Measurements from ENCODE around the gene KIF11. TPM values are rescaled to one million over a fixed set of nuclear protein-coding genes. Genes with fewer than 3 reads are reported as not detected.
A peak's percentile ranks its signal among the peaks of the same experiment; 100 is the strongest.

KIF11 gene
- total and polyA plus RNA-seq, 2 of the 13 experiments (the other 11 are each of a cell fraction or from before 2014, with no cell fraction given) = 8.7 to 38.4 TPM

GRCh38 chr10:92591550-92592022 is 1.3 kb upstream of the KIF11 start (continued):
- TF ChIP-seq ZNF503 (CRISPR knock-in tag; IDR thresholded peaks at IDR 0.05) = 0 out of 2 replicates have a peak, but pooled peaks have one; percentile 53
- peak; percentile 86 for TF ChIP-seq TAF1 (CRISPR knock-in tag; IDR thresholded peaks at IDR 0.05)
- no peak for TF ChIP-seq ELK4 (CRISPR knock-in tag; IDR thresholded peaks at IDR 0.05; ENCODE audit: borderline replicate concordance)
- no peak for TF ChIP-seq CHCHD3 (CRISPR knock-in tag; IDR thresholded peaks at IDR 0.05)
- peak; percentile 77 for TF ChIP-seq ZHX2 (IDR thresholded peaks at IDR 0.05; ENCODE audit: low read depth)
- no peak; the same call in 1 of the 2 replicates for TF ChIP-seq ZHX2 (CRISPR knock-in tag; IDR thresholded peaks at IDR 0.05; ENCODE audit: borderline replicate concordance)
- no peak; the same call in 1 of the 2 replicates for TF ChIP-seq ZBTB38 (CRISPR knock-in tag; IDR thresholded peaks at IDR 0.05)
- peak; percentile 77; the same call in 1 of the 2 replicates for TF ChIP-seq CCDC6 (CRISPR knock-in tag; IDR thresholded peaks at IDR 0.05)
- TF ChIP-seq ZNF354B (CRISPR knock-in tag; IDR thresholded peaks at IDR 0.05) = no peak
- peak; percentile 50; the same call in 1 of the 2 replicates for TF ChIP-seq HCFC1 (IDR thresholded peaks at IDR 0.05; ENCODE audit: low read depth, low read length)
- TF ChIP-seq ZNF574 (CRISPR knock-in tag; IDR thresholded peaks at IDR 0.05) = peak; percentile 93
- TF ChIP-seq ZNF749 (CRISPR knock-in tag; IDR thresholded peaks at IDR 0.05; ENCODE audit: borderline replicate concordance) = no peak
- peak; percentile 62; the same call in 1 of the 2 replicates for TF ChIP-seq TSC22D2 (CRISPR knock-in tag; IDR thresholded peaks at IDR 0.05; ENCODE audit: borderline replicate concordance)
- TF ChIP-seq ZNF720 (CRISPR knock-in tag; IDR thresholded peaks at IDR 0.05) = no peak
- peak; percentile 75 for TF ChIP-seq FOXA3 (CRISPR knock-in tag; IDR thresholded peaks at IDR 0.05)
- TF ChIP-seq ZNF253 (CRISPR knock-in tag; IDR thresholded peaks at IDR 0.05; ENCODE audit: borderline replicate concordance) = no peak
- peak; percentile 41; the same call in 1 of the 2 replicates for TF ChIP-seq ZNF225 (CRISPR knock-in tag; IDR thresholded peaks at IDR 0.05)
- no peak for TF ChIP-seq SNAPC5 (CRISPR knock-in tag; IDR thresholded peaks at IDR 0.05; ENCODE audit: borderline replicate concordance)

Data from HepG2 (cell line).